Measurements from ENCODE around the gene ADAM8.

ADAM8 gene

DNA sequence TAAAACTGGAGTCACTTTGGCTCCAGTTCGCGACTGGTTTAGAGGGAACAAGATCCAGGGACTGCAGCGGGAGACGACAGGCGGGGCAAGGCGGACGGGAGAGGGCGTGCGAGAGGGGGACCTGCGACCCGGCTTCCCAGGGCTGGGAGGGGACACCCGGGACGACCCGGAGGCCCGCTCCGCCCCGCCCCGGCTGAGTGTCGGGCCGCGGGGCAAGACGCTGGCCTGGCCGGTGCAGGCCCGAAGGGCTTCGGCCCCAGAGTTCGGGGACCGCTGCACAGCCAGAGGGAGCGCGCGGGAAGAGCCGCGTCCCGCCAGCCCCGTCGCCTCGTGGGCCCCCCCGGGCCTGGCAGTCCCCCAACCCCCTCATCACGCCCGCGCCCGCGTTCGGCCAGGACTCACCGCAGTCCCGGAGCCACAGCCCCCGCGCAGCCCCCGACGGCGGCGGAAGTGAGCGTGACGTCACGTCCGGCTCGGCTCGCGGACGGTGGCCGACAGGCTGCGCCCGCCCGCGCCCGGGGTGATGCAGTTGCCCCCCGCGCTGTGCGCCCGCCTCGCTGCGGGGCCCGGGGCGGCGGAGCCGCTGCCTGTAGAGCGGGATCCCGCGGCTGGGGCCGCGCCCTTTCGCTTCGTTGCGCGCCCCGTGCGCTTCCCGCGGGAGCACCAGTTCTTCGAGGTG, 31.9 kb upstream of the ADAM8 start, which contains the start of the genes TUBGCP2 and ZNF511:
Gene TUBGCP2 (minus strand): TSS at position 452 of the 679 bp plus-strand sequence. CDS start 5,931 bp downstream, outside the sequence.
Gene ZNF511 (plus strand): TSS at position 494 of the 679 bp plus-strand sequence. CDS start 30 bp downstream, at position 524.
- peak; percentile 77 to 87 (median 83) for DNase-seq

GRCh38 chr10:133307776-133308420, 31.2 kb upstream of the ADAM8 start:
- DNase-seq, result peak; percentile 70 to 86 (median 78)

GRCh38 chr10:133306941-133307379, 30.3 kb upstream of the ADAM8 start:
- no peak for DNase-seq

DNA sequence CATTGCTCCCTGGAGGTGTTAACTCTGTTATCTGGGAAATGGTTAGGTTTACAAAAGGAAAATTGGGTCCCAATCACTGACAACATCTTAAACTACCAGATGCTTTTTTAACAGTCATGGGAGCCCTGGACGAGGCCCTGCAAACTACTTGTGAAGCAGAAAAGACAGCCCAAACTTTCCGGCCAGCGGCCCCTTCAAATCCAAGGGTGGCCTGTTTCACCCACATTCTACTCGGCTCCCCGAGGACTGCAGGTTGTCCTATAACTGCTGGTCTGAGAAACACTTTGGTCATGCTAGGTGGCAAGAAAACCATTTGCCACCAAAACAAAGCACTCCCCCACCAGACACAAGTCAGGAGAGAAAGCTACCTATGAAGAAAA, 29.4 kb upstream of the ADAM8 start:
- no peak for DNase-seq

- no peak for DNase-seq
These were observed 26.5 kb upstream of the ADAM8 start for GRCh38 chr10:133303206-133303605.

DNA sequence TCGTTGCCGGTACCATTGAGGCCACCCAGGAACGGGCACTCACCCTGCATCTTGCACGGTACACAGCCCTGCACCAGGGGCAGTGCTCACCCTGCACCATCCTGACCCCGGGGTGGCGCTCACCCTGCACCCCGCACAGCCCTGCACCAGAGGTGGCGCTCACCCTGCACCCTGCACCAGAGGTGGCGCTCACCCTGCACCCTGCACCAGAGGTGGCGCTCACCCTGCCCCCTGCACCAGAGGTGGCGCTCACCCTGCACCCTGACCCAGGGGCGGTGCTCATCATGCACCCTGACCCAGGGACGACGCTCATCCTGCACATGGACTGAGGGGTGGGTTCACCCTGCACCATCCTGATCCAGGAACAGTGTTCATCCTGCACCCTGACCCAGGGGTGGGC, 25.6 kb upstream of the ADAM8 start:
- no peak for DNase-seq

DNA sequence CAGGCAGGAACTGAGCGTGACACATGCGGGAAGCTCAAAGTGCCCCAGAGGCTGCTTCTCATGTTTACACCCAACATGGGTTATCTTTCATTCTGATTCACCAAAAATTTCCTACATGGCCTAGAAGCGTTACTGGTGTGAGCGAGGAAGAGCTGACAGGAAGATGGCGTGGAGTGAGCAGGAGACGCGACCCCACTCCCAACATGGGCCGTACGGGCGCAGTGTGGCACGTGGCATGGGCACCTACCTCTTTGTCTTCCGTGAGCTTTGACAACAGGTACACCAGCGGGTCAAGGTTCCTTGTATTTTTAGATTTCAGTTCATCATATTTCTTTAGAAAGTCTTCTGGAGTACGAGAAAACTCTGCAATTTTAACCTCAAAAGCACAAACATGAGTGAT, 23.1 kb upstream of the ADAM8 start:
- DNase-seq, result no peak

DNA sequence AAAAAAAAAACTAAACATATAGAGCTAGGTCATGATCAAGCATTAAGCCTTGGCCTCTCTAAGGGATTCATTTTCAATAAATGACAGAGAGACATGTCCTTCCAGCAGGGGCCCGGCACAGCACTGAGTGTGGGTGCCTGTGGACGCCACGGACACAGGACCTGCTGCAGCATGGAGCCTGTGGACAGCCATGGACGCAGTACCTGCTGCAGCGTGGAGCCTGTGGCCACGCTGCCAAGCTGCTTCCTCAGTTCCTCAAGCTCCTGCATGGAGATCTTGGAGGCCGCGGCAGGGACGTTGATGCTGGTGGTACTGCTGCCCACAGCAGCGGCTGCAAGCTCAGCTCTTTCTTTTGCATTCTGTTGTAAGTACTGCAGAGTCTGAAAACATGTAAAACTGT, 22.6 kb upstream of the ADAM8 start:
- no peak for DNase-seq

- no peak for DNase-seq
These were observed 21.8 kb upstream of the ADAM8 start for GRCh38 chr10:133298466-133298865.

- no peak for DNase-seq
These were observed 20.8 kb upstream of the ADAM8 start for GRCh38 chr10:133297504-133297903.

GRCh38 chr10:133295426-133296320, 19.0 kb upstream of the ADAM8 start:
- DNase-seq, result no peak

GRCh38 chr10:133294189-133294588, 17.5 kb upstream of the ADAM8 start:
- DNase-seq, result no peak

DNA sequence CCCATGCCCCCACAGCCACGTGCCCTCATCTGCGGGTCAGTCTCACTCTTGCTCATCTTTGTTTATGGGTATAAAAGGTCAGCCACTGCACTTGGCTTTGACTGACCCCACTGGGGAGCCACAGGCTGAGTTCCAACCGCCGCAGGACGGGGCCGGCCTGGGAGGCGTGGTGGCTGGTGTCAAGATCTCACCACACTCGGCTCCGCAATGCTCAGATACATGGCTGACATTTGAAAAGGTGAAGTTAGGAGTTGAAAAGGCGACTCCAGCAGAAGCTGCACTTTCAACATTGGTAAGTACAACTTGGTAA, 17.1 kb upstream of the ADAM8 start:
- DNase-seq, result no peak

GRCh38 chr10:133292919-133293809, 16.5 kb upstream of the ADAM8 start:
- no peak for DNase-seq

GRCh38 chr10:133289761-133290160, 13.1 kb upstream of the ADAM8 start:
- no peak for DNase-seq

GRCh38 chr10:133287832-133288500, 11.3 kb upstream of the ADAM8 start:
- no peak for DNase-seq

- DNase-seq, result no peak
These were observed 9.7 kb upstream of the ADAM8 start for GRCh38 chr10:133286366-133286765.

- DNase-seq, result no peak
These were observed 8.5 kb upstream of the ADAM8 start for GRCh38 chr10:133285217-133285616.

DNA sequence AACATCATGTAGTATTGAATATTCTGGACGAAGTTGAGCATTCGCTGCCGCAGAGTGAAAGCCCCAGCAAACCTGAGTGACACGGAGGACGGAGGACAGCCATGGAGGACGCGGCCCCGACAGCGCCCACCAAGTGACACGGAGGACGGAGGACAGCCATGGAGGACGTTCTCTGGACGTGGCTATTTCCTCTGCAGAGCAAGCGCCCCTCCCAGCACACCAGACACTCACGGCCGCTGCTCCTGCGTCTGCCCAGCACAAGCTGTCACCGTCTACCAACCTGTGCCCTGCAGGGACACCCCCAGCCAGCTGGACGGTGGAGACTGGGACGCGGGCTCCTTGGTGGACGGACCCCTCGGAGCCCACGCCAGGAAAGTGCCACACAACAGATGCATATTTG, 7.3 kb upstream of the ADAM8 start:
- no peak for DNase-seq

DNA sequence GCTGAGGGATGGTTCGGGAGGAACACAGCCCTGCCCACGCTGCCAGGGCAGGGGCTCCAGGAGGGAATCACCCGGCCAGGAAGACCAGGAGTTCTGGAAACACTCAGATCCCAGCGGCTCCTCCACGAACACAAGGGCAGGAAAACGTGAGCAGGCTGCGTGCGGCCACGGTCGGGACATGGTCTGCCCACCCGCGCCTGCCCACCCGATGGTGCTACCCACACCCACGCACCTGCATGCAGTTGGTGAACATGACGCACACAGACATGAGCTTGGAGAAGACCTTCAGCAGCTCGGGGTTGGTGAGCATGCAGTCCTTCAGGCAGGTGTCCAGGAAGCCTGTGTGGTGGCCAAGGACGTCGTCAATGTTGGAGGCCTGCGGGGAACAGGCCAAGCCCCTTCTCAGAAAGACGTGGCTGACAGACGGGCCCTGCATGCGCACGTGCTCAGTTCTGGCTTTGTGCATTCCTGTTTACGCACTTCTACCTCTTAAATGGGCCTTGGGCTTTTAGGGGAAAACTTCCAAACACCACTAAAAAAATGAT, 6.2 kb upstream of the ADAM8 start:
- DNase-seq, result no peak

- no peak for DNase-seq
These were observed 5.1 kb upstream of the ADAM8 start for GRCh38 chr10:133281628-133282372.

All from T-helper 1 cell (primary cell).